Bone marrow (tissue), 2 donors: ENCODE data around the gene PLCL1.

Experiments
- DNase-seq, 2 donors: peaks; one replicate each; lab custom pipeline; 2025; lab: John Stamatoyannopoulos, UW

Gene PLCL1

GRCh38 chr2:197927994-197928393 is 123.6 kb downstream of the PLCL1 start:
- no peak for DNase-seq

DNA sequence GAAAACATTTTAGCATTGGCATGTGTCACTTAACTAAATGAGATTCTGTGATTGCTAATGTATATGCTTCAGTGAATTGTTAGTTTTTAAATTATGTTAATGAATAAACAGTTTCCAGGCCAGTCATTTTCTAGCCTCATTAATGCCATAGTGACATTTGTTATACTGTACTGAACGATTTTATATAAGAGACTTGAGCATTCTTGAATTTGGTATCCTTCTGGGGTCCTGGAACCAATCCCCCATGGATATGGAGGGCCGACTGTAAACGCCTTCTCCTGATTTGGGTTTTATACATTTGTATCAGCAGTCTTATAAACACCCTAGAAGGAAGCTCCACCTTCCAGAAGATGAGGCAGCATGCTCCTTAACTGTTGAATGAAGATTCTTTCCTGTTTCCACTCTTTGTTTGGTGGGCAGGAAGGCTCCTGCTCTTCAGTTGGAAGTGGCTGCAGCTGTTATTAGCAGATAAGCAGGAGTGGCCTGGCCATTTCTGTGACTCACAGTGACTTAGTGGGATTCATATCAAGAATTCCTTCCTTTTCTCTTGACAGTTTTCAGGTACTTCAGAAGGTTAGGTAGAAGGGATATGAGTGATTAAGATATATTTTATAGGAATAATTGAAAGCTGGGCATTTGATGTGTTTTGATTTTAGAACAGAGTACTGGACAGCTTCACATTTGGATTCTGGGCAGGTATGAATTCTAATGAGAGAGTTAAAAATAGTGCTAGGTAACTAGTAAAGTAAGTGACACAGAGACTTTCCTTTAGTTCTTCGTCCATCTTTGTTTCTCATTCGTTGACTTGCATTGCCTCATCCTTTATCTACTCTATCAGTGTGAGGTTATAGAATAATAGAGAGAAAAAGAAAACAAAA is 124.9 kb downstream of the PLCL1 start:
- no peak for DNase-seq

- DNase-seq: no peak
Observed at GRCh38 chr2:197929886-197930227, 125.5 kb downstream of the PLCL1 start.

GRCh38 chr2:197930570-197931278 is 126.3 kb downstream of the PLCL1 start:
- DNase-seq: no peak

DNA sequence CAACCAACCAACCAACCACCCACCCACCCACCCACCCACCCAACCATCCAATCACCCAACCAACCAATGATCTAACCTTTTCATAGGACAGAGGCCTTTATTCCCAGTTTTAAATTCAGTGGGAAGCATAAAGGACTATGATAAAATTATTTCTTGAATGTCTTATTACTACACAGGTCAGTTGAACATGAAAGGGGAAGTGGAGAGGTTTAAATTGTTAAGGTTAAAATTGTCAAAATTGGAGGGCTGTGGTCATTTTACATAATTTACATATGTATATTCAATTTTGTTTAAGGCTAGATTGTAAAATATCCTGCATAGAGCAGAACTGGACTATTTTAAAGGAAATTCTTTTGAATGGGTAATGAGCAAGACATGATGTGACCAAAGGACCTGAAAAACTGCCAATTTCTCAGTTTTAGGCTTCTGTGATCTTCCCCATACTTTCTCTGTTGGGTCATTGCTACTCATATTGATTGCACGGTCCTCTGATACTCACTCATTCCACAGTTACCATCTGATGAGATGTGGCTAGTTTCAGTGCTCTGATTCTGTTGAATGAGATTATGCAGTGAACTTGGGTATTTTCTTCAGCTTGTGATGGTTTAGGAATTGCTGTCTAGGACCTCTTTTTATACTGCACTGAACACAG is 127.4 kb downstream of the PLCL1 start:
- no peak for DNase-seq

DNA sequence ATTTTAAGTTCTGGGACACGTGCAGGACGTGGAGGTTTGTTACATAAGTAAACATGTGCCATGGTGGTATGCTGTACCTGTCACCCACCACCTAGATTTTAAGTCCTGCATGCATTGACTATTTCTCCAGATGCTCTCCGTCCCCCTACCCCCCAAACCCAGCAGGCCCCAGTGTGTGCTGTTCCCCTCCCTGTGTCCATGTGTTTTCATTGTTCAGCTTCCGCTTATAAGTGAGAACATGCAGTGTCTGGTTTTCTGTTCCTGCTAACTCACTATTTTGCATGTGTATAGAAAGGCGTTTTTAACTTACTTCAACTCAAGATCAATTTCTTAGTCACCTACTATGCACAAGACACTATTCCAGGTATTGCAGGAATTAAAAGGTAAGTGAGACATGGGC is 128.0 kb downstream of the PLCL1 start:
- no peak for DNase-seq

GRCh38 chr2:197934261-197934933 is 130.0 kb downstream of the PLCL1 start:
- no peak for DNase-seq

DNA sequence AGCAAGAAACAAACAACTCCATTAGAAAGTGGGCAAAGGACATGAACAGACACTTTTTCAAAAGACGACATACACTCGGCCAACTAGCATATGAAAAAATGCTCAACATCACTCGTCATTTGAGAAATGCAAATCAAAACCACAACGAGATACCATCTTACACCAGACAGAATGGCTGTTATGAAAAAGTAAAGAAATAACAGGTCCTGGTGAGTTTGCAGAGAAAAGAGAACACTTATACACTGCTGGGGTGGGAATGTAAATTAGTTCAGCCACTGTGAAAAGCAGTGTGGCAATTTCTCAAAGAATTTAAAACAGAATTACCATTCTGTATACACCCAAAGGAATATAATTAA is 130.5 kb downstream of the PLCL1 start:
- DNase-seq: no peak

- no peak for DNase-seq
Observed at GRCh38 chr2:197937814-197938213, 133.4 kb downstream of the PLCL1 start.

GRCh38 chr2:197938555-197938954 is 134.2 kb downstream of the PLCL1 start:
- DNase-seq: no peak

DNA sequence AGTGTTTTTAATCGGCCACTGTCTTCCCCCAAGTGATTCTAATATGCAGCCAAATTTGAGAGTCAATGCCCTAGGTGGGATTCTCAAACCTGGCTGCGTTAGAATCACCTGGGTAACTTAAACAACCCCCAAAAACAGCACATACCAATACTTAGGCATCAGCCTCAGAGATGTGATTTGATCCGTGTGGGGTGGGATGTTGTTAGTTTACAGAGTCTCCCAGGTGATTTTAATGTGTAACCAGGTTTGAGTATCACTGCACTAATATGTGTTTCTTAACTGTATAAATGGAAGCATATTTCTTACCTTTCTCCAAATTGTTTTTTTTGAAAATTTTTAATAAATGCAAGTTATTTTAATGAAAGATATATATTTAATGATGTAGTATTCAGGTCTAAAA is 135.4 kb downstream of the PLCL1 start:
- DNase-seq: no peak

GRCh38 chr2:197940382-197940781 is 136.0 kb downstream of the PLCL1 start:
- no peak for DNase-seq

- DNase-seq: no peak
Observed at GRCh38 chr2:197941715-197942114, 137.3 kb downstream of the PLCL1 start.

DNA sequence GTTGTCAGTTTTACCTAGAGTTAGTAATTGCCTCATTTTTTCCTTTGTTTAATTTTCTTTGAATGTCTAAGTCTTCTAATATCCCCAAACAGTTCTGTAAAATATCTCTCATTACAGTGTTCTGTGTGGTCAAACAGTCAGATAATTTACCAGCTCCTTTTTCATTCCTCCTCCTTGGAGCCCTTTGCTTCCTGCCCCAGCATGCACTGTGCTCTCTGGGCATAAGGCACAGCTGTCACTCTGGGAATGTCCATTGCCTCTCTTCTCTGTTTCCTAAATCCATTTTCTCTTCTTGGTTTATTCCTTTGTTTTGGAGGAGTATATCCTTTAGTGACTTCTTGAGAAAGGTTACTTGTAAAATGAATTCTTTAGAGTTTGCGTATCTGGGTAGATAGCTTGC is 139.3 kb downstream of the PLCL1 start:
- DNase-seq: no peak

- no peak for DNase-seq
Observed at GRCh38 chr2:197944416-197945096, 140.2 kb downstream of the PLCL1 start.

- DNase-seq: no peak
Observed at GRCh38 chr2:197946562-197946961, 142.2 kb downstream of the PLCL1 start.

- no peak for DNase-seq
Observed at GRCh38 chr2:197947219-197947757, 142.9 kb downstream of the PLCL1 start.

DNA sequence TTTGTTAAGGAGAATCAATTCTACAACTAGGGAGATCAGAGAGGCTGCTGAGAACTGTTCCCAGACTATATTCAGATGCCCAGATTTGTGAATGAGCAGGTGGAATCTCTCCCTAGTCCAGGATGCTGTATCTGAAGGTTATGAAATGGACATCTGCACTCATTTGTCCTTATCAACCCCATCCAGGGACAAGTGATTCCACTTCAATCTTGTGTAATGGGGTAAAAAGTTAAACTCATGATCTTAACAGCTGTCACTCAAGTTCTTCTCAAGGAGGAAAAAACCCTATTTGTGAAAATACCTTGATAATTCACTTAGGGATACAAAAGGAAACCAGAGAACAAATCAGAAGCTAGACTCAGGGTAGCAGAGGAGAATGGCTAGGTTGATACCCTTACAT is 144.8 kb downstream of the PLCL1 start:
- DNase-seq: no peak

- no peak for DNase-seq
Observed at GRCh38 chr2:197950006-197950405, 145.6 kb downstream of the PLCL1 start.

DNA sequence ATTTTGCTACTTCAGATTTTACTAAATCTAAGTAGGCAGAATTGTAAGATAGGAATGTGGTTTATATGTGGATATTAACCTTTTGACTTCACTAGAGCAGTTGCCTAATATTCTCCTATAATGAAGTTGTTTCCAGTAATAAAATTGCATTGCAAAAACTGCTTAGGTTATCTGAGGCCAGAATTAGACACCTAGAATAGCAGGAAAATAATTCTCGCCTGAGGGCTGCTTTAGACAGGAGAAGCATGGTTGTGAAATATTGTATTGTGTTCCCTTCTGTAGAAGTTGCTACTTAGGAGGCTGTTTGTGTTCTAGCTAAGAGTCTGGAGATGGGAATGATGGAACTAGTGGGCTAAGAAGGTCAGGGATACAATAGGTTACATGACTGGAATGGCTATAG is 146.3 kb downstream of the PLCL1 start:
- DNase-seq: no peak

- no peak for DNase-seq
Observed at GRCh38 chr2:197952540-197953202, 148.3 kb downstream of the PLCL1 start.
